H1 (cell line): Measurements from ENCODE around the gene VHLL. TPM values are rescaled to one million over a fixed set of nuclear protein-coding genes. Genes with fewer than 3 reads are reported as not detected.

Source experiments
- ASH2L ChIP-seq: fragments of 200-600, 300-600 bp; sonication (generic); IDR thresholded peaks from one replicate; pipeline ENCODE4 v1.7.1; 2017; ENCODE audit warnings: low read length
- BACH1 ChIP-seq: IDR thresholded peaks from 2 replicates; pipeline ENCODE4 v1.6.1; 2012; ENCODE audit warnings: low read length, improper control_type of control experiment
- EP300 ChIP-seq, 2 experiments: IDR thresholded peaks; 1 replicate in 1 of 2; 2 replicates in 1 of 2; pipeline ENCODE4 v1.6.1; 2011 to 2012; ENCODE audit warnings: low read depth in 2 of 2, low read length in 2 of 2, mild to moderate bottlenecking in 2 of 2, borderline replicate concordance in 1 of 2, inconsistent platforms in 1 of 2, moderate library complexity in 1 of 2
- GABPA ChIP-seq: IDR thresholded peaks from 2 replicates; pipeline ENCODE4 v1.6.1; 2011; ENCODE audit warnings: mild to moderate bottlenecking, low read length, moderate library complexity, borderline replicate concordance; ENCODE audit not compliant: insufficient read depth
- SIX5 ChIP-seq: IDR thresholded peaks from 2 replicates; pipeline ENCODE4 v1.6.1; 2011; ENCODE audit warnings: mild to moderate bottlenecking, low read depth, low read length
- TCF12 ChIP-seq: IDR thresholded peaks from 2 replicates; pipeline ENCODE4 v1.6.1; 2011; ENCODE audit warnings: low read depth, mild to moderate bottlenecking, low read length
- polyA plus RNA-seq, 7 experiments: library from polyadenylated mRNA; depleted of rRNA in 3 of 7; stranded (reverse) in 5 of 7; unstranded in 2 of 7; fragments of >200 nt in 5 of 7; fragments of 200-250 nt in 2 of 7; gene quantifications; 1 replicate in 5 of 7; 2 replicates in 1 of 7; 4 replicates in 1 of 7; pipeline versions ENCODE4 v1.2.1 to v1.2.3, GENCODE V29; 2011 to 2013; ENCODE audit warnings: missing spikeins in 2 of 7, mixed read lengths in 2 of 7
- total RNA-seq: library from RNA; stranded (reverse); fragmentation: NEBNext Ultra II Directional; extraction: Animal tissue kit (Norgen Biotek cat#: 25700); gene quantifications from 2 replicates; pipeline ENCODE4 v1.2.1, GENCODE V29; 2021

The VHLL gene
- total and polyA plus RNA-seq, 2 of the 8 experiments (the other 6 are each of a cell fraction or from before 2014, with no cell fraction given), result not detected

- TF ChIP-seq BACH1 (no peak), SIX5 (no peak), ASH2L (no peak), EP300 (IDR thresholded peaks at IDR 0.05; ENCODE audit: borderline replicate concordance in 1 of 2, low read depth in 2 of 2, low read length in 2 of 2) (no peak), TCF12 (no peak), GABPA (no peak)
These were observed 35.8 kb downstream of the VHLL start (continued) for GRCh38 chr1:156263288-156263655.
